GM21737 (cell line): ENCODE data around the gene SMAD7.

Experiments
- ATAC-seq: cut with Tn5 transposase; IDR thresholded peaks from one replicate; pipeline ENCODE4 v1.9.1; 2021; ENCODE audit warnings: mild to moderate bottlenecking, moderate library complexity; ENCODE audit not compliant: unreplicated experiment

SMAD7 gene

DNA sequence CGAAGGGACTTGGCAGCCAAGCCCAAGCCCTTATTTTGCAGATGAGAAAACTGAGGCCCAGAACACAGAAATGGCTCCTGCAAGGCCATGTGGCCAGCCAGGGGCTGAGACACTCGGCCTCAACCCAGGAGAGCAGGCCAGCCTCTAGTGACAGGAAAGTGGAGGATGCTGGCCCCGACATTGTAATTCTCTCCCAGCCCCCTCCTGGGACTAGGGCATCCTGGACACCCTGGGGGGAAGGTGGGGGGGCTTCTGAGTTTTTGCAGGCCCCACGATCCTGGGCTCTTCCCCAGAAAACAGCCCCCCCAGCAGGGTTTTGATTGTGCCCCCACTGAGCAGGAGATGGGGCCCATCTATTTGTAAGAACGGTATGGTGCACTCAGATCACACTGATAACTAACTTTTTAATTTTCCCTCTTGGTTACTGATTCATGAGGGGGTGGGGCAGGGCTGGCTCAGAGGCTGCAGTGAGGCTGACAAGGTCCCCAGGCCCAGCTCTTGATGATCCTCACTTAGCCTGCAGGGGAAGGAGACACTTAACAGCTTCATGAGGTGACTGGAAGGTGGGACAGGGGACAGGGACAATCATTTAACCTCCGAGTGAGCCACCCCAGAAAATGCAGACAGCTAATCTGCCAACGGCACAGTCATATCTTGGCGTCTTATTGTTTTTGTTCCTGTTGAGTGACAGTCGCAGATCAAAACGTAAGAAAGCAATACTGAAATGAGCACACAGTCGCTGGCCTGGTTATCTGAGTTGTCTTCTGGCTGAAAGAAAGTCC, 18.9 kb downstream of the SMAD7 start:
- no peak for ATAC-seq

DNA sequence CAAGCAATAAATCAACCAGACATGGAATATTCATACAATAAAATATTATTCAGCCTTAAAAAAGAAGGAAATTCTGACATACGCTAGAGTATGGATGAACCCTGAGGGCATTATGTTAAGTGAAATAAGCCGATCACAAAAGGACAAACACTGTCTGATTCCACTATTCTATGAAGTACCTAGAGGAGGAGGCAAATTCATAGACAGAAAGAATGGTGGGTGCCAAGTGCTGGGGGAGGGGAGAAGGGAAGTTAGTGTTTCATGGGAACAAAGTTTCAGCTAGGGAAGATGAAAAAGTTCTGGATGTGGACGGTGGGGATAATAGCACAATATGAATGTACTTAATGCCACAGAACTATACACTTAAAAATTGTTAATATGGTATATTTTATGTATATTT, 19.8 kb downstream of the SMAD7 start:
- no peak for ATAC-seq

DNA sequence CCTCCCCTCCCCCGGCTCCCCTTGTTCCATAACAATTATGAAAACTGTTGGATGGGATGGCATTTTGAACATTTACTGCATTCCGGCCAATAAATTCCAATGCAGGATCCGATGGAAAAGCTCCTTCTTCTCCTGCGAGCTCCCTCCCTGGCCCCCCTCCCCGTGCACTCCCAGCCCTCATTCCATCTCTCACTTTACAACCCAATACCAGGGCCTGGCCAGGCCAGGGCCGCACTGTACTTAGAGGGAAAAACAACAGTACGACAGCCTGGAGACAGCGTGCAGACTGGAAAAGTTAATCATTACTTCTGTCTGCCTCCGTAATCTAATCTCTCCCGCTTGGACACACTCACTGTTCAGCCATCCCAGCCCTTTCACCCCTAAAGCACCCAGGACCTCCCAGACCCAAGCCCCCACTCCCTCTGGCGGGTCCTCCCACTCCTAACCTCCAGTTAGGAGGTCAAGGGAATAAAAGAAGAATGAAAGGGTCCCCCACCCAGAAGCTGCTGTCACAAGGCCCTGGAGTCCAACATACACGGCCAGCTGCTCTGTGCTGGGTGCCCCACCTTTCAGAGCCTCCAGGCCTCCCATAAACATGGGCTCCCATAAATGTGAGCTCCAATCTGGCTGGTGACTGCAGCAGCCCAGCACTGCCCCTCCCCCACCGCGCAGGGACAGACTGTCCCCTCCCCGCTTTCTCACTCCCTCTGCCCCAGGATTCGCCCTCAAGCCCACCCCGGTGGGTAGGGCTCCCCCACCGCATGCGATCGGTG, 20.6 kb downstream of the SMAD7 start:
- ATAC-seq: no peak

DNA sequence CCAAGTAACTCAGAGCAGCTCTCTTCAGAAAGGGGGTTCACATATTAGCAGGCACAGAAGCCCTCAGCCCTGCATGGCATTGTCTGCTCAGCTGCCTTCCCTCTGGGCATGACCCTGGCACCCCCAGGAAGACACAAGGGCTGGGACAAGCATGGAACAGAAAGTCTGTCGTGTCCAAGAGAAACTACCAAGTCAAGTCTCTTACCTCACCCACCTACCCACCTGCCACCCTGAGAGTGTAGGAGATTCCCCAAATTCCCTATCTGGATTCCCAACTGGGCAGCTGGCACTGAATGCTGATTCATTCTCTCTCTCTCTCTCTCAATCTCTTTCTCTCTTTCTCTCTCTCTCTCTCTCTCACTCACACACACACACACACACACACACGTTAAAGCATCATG, 21.6 kb downstream of the SMAD7 start:
- ATAC-seq: no peak

DNA sequence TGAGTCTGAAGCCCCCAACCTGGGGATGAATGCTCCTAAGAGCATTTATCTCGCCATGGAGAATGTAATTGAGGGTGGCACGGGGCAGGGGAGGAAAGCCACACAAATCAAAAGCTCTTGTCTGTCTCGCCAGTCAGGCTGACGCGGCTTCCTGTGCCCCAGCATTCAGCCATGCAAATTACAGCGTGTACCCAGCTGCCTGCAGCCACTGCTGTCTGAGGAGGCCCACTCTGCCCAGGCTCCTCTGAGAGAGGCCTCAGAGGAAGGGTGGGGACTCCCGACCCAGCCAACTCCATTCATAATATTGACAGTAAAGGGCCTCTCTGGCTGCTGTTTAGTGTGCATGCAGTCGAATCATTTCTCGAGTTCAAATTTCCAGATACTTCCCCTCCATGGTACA, 22.0 kb downstream of the SMAD7 start:
- peak; percentile 61 for ATAC-seq

DNA sequence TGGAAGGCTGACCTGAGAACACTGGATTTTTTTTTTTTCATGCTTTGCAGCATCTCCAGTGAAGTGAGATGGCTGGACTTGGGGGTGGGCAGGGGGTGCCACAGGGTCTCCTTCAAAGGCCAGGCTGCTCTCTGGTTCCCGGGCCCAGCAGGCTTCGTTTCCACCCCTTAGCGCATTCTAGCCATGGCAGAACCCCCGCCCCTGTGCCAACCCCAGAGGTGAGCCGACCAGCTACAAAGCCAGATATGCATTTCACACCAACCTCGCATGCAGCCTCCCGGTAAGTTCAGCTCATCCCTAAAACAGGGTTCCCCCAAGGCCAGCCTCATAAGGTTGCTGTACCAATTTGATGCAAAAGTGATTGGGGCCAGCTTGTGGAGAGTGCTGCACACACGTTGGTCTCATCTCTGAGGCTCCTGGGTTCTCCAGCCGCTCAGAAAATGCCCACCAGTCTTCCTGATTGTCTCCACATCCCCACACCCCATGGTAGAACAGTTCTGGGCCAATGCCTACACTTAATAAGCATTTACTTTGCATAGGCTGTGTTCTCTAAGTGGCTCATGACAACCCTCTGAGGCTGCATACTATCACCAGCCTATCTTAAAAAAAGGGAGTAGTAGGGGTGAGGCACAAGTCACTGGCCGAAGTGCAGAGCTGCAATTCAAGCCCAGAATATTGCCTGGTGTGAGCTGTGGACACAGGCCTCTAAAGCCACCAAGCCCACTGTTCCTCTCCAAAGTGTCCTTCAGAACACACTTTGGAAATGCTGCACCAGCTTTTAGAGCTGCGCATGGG, 23.3 kb downstream of the SMAD7 start:
- ATAC-seq: no peak

DNA sequence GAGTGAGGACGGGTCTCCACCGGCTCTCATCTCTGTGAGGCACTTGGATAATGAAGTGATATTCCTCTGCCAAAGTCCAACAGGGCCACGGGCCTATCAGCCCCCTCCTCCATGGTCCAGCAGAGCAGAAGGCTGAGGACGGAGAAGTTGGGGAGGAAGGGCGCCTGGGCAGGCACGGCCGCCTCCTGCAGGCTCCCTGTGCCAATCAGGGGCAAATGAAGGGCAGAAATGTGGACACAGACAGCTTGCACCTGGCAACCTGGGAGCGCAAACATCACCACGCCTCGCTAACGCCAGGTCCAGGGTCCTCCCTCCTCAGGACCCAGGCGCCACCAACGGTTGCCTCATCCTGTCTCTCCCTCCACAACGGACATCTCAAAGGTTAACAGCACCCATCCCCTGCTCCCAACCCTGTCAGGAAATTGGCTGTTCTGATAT, 24.3 kb downstream of the SMAD7 start:
- no peak for ATAC-seq

DNA sequence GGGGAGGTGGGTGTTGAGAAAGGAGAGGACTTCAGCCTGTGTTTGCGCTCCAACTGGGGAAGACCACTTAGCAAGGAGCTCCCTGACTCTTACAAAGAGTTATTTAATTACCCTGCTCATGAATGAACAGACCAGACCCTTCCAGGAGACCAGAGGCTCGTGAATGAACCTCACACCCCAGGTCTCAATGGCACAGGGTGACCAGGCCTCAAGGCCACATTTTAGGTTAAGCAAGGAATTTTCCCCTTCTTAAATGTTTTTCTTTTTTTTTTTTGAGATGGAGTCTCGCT, 25.3 kb downstream of the SMAD7 start:
- ATAC-seq: no peak

DNA sequence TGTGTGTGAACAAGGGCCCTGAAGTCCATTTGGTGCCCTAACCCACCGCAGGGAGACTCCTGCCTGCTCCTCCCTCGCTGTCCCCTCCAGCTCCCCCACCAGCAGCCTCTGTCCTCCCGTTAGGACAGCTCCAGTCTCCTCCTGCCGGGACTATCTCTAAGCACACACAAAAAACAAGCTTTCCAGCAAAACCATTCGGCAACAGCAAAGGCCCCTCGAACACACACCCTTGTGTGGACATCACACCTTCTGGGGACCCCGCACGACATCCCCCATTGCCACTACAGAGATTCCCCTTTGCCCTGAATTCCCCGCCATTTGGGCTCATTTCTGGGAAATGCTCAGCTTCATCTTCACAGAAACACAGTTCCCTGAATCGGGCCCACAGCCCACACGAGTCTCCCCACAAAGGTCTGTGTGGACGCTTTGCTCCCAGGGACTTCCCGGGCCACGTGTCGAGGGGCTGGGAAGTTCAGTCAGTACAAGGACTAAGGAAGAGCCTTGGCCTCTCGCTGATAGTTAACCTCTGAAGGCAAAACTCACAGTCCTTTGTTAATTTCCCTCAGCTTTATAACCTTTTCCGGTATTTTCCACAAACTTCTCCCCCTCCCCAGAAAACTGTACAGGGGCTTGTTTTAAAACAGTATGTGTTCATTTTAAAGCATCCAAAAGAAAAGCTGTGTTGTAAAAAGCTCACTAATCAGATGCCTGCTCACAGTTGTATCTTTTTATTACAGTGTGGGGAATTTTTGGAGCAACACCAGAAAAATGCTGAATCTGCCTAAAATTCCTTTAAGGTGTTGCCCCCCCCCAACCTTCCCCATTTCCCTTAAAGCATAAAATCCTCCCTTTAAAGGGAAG, 25.9 kb downstream of the SMAD7 start:
- no peak for ATAC-seq

DNA sequence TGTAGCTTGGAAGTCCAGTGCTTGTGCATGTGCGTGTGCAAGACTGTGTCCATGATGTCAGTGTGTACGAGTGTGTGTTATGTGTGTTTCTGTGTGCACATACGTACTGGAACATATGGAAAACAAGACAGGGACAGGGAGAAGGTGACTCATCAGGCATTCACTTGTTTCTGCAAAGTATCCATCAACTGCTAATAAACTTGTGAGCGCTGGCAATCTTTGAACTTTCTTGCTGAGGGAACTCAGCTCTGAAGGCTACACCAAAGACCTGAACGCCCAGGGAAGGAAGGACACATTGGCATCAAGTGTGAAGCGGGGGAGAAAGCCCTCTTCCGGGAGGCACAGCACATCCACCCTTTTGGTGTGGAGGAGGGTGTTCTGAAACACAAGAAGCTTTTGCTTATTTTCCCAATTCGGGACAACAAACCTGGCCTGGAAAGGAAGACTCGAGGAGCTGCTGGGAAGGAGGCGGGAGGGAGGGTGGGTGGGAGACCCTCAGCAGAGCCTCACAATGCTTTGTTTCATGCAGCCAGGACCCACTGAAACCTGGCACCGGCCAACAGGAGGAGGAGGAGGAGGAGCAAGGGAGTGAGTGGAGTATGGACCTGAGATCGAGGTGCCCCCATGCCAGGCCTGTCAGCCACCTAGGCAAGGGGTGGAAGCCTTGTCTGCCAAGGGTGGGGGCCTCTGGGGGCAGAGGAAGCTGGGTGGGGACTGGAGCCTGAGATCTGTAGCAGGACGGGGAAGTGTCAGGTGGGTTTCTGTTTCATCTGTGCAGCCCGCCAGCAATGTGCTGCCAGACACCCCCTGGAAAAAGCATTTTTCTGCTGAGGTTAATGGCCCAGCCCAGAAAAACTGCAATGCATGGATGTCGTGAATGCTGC, 26.8 kb downstream of the SMAD7 start:
- ATAC-seq: no peak

DNA sequence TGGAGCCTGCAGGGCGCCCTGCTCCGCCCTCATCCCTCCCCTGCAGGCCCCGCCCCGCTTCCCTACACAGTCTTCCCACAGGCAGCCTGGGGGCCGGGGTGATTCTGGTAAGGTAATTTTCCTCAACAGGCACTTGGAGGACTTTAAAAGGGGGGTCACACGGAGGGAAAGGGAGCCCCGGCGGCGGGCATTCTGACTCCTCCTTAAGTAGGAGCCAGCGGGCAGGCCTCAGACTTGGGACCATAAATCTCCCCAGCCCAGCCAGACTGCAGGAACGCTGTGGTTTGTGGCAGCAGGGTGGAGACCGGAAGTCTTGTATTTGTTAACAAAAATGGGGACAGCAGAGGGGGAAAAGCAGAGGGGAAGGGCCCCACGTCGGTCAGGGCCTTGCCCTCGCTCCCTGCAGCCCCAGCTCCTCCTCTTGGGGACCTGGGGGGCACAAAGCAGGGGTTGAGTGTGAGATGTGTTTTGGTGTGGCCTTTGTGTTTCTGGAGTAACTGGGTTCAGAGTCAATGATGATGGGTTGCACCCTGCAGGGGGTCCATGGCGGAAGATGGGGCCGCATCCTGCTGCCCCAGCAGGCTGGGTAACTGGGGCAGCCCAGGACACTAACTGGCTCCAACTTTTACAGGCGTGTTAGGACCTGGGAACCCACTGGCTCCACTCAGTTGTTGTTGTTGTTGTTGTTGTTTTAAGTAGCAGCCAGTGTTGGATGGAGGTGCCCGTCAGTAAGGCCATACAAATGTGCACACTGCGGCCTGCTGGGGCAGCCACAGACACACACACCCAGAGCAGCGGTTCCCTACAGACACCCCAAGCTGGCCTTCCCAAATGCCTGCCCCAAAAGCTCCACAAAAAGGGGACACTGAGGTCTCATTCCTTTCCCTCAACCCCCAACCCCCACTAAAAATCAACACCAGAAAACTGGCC, 27.7 kb downstream of the SMAD7 start:
- ATAC-seq: no peak

DNA sequence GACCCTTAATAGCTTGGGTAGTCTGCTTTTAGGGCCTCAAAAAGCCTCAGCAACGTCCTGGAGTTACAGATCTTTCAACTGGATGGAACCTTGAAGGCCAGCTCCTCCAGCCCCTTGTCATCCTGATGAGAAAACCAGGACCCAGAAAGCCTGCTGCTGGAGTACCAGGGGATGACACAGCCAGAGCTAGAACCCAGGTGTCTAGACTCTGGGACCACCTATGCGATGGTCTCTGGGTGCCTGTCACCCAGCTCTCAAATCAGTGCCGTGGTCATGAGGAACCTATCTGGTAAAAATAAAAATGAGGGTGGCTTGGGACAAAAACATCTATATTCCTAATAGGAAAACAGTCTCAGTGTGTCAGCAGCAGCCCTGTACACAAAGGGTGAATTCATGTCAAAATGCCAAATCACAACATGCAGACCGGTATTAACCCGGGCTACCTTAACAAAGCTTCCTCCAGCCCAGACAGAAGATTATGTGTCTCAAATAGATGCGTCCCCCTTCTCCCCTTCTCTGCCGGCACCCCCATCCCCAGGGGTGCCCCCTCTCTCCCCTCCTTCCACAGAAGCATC, 28.5 kb downstream of the SMAD7 start:
- ATAC-seq: no peak

DNA sequence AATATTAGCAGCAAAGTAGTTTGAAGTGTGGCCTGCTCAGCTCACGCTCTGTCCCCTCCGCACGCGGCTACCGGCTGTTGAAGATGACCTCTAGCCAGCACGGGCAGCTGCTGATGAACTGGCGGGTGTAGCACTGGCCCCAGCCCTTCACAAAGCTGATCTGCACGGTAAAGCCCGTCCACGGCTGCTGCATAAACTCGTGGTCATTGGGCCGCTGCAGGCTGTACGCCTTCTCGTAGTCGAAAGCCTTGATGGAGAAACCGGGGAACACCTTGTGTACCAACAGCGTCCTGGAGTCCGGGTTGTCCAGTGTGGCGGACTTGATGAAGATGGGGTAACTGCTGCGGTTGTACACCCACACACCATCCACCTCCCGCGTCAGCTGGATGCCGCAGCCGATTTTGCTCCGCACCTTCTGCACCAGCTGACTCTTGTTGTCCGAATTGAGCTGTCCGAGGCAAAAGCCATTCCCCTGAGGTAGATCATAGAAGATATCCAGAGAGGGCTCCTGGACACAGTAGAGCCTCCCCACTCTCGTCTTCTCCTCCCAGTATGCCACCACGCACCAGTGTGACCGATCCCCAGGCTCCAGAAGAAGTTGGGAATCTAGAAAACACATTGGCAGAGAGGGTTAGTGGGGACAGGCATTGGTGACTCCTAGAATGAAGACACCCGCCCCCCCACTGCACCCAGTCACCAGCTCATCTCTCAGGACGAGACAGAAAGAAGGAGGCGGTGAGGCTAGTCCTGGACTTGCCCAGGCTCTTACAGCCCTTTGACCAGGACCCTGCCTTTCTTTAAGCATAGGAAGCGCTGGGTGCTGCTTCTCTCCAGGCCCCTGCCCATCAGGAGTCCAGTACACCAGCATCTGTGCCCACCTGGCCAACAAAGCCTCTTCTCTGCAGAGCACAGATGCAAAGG, 29.2 kb downstream of the SMAD7 start:
- no peak for ATAC-seq

DNA sequence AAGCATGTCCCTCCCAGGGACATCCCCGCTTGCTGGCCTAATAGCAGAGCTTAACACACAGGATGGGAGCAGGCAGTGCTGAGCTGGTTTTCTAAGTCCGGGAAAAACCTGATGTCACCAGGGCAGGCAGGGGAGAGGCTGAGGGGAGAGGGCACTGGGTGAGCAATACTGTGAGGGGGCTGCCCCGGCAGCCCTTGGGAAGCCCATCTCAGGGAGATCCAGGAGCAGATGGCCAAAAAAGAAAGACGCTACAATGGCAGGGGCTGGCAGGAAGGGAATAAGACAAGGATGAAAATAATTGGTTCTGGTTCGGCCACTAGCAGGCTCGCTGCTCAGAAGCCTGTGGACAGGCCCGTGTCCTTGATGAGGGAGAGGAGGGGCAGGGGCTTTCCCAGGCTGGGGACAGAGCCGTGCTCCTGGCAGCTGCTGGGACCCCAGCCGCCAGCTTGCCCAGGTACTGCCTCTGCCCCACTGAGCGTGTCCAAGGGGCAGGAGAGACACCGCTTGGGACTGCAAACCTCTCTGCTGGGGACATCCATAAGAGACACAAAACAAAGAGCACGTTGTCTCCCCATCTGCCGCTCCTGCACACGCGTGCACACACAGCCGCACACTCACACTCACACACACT, 30.2 kb downstream of the SMAD7 start:
- no peak for ATAC-seq

DNA sequence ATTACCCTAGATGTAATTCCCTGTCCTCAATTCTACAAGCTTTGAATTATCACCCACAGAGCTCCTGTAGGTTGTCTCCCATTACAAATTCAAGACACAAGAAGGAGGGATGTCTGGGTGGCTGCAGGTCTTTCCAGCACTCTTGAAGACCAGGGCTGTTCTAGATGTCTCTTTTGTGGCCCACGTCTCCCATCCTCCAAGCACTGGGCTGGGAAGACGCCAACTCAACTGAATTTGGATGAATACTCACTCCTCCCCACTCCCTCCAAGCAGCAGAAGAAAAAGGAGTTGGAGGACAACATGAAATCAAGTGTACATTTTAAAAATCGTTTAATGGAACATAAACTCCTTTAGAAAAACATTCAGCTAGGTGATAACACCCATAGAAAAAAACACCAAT, 31.2 kb downstream of the SMAD7 start:
- ATAC-seq: no peak

DNA sequence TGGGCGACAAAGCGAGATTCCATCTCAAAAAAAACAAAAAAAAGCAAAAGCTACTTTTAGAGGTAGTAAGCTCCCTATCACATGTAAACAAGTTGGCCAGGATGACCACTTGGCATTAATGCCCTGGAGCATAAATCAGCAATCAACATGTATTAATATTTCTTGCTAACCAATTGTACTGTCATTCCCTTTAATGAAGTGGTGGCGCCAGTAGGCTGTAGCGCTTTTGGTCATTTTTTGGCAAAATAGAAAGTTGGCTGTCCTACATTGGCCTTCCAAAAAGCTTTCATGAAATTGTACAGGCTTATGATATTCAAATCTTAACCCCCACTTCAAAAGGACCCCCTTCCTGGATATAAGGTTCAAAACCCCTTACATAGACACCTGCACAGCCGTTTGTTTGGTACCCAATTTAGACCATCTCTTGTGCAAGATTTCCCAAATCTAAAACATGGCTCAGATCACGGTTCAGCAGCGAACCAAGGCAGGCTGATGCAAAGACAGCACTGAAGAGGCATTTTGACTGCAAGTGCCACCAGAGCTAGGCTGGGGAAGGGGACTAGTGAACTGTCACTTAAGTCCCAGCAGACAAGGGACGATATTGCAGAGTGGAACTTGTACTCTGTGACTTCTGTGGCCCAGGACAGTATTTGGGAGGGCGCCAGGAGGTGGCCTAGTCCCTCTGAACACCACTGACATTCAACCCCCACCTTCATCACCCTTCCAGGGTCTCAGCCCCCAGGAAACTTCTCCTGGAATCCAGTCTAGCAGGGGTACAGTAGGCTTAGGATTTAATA, 31.9 kb downstream of the SMAD7 start:
- no peak for ATAC-seq
